Pancreas (tissue), 10 donors: Measurements from ENCODE around the gene HIVEP3. TPM values are rescaled to one million over a fixed set of nuclear protein-coding genes. Genes with fewer than 3 reads are reported as not detected.
A peak's percentile ranks its signal among the peaks of the same experiment; 100 is the strongest.

Experiments
- ATAC-seq, 4 donors: fragments of 200-7000 bp; cut with Tn5 transposase; one replicate each; pipeline versions ENCODE4 v1.8.0 to v1.9.1; 2020; ENCODE audit warnings: mild to moderate bottlenecking in 4 of 4, moderate library complexity in 4 of 4
- DNase-seq, 6 donors: peaks; one replicate each; pipeline ENCODE4 v3.0.0-alpha.2; 2020
- FAIRE-seq: peaks from 2 replicates; lab custom pipeline; 2012; peaks lifted over from hg19 to GRCh38; lab: Jason Lieb, UNC
- H3K27ac ChIP-seq, 4 donors: fragments of 200-600 bp; sonication (generic); 1 replicate in 3 of 4; 2 replicates in 1 of 4; pipeline versions ENCODE4 v1.5.0 to v1.8.0; 2020
- H3K27me3 ChIP-seq, 4 donors: fragments of 200-600 bp; one replicate each; pipeline ENCODE4 v1.8.0; 2021
- H3K36me3 ChIP-seq, 3 donors: fragments of 200-600 bp; sonication (generic) in 1 of 3; one replicate each; pipeline versions ENCODE4 v1.5.0 to v1.8.0; 2020 to 2021
- H3K4me1 ChIP-seq, 3 donors: fragments of 200-600 bp; one replicate each; pipeline ENCODE4 v1.8.0; 2021
- H3K4me3 ChIP-seq, 4 donors: fragments of 200-600 bp; sonication (generic) in 2 of 4; one replicate each; pipeline versions ENCODE4 v1.5.0 to v1.8.0; 2020 to 2021
- H3K9me3 ChIP-seq, 4 donors: fragments of 200-600 bp; one replicate each; pipeline ENCODE4 v1.8.0; 2021
- CTCF ChIP-seq, 4 donors: fragments of 200-600 bp; sonication (generic) in 3 of 4; IDR thresholded peaks; one replicate each; pipeline versions ENCODE4 v1.5.0 to v1.8.0; 2021; ENCODE audit warnings: antibody characterized with exemption in 4 of 4
- WGBS, 2 donors: extraction: QIAGEN DNeasy Blood & Tissue Kit; methylation state at CpG; one replicate each; pipeline ENCODE4 v1.1.7; 2013; 5-methylcytosine and 5-hydroxymethylcytosine counted together
- intact Hi-C, 3 donors: fragments of 100-400 bp; cut with DNase I; formaldehyde crosslinking; loops; one replicate each; pipeline versions ENCODE4 v1.11.1 to v1.14.2; 2022
- polyA plus RNA-seq, 2 donors: library from polyadenylated mRNA; stranded (reverse); fragments of 200-250 nt; gene quantifications; one replicate each; pipeline ENCODE4 v1.2.3, GENCODE V29; 2013
- total RNA-seq, 6 donors: library from RNA; stranded (reverse); fragmentation: NEBNext Ultra II Directional in 4 of 6; extraction: Animal tissue kit (Norgen Biotek cat#: 25700) in 4 of 6; gene quantifications; one replicate each; pipeline versions ENCODE4 v1.2.1 to v1.2.4, GENCODE V29; 2021 to 2023
- donor health status: healthy with polysubstance abuse.
- donor health status: DM: no; HTN: no; CAD: no; lungs with moderate emphysema.
- donor health status: DM: no; HTN: no; CAD: no.
- donor health status: control.
- donor health status: control.
- donor health status: Bipolar disorder and iron deficiency.
- donor health status: DM: yes; HTN: yes; CAD: no.
- donor health status: DM: no; HTN: no; CAD: no.
- donor health status: DM: no; HTN: no; CAD: no.
- donor health status: DM: yes; HTN: yes; CAD: no.

HIVEP3 gene
- total and polyA plus RNA-seq, 8 donors = 2.7 to 5.0 (median 3.1) TPM

- DNase-seq (no peak), ATAC-seq (no peak), FAIRE-seq (no peak)
- Histone ChIP-seq H3K9me3 (no peaks in the 10 kb centered on the region), H3K27ac (no peak overlapping the region), H3K4me1 (no peaks in the 10 kb centered on the region), H3K36me3 (no peaks in the 10 kb centered on the region), H3K27me3 (no peaks in the 10 kb centered on the region), H3K4me3 (no peak overlapping the region)
- 92% methylated on average over 4 of the region's 4 CpGs for WGBS, 2 donors
- TF ChIP-seq CTCF (IDR thresholded peaks at IDR 0.05) = no peak
- intact Hi-C loops = no loop called here
Observed at GRCh38 chr1:41647221-41648135, 271.2 kb downstream of the HIVEP3 start.

GRCh38 chr1:41646186-41646585 is 272.5 kb downstream of the HIVEP3 start:
- no peak for DNase-seq
- no peak for ATAC-seq
- H3K27ac ChIP-seq = no peak overlapping the region
- no peak for FAIRE-seq
- H3K4me3 ChIP-seq = no peak overlapping the region
- no peak for TF ChIP-seq CTCF (IDR thresholded peaks at IDR 0.05)
- 91 to 99% methylated on average over 4 of the region's 4 CpGs for WGBS, 2 donors
- no peaks in the 10 kb centered on the region for H3K4me1 ChIP-seq
- H3K36me3 ChIP-seq = no peaks in the 10 kb centered on the region
- no peaks in the 10 kb centered on the region for H3K9me3 ChIP-seq
- intact Hi-C loops = no loop called here
- no peaks in the 10 kb centered on the region for H3K27me3 ChIP-seq

GRCh38 chr1:41645062-41645461 is 273.7 kb downstream of the HIVEP3 start:
- peak in 1 of 4 donors; percentile 61 for ATAC-seq
- no peak for DNase-seq
- no peak for FAIRE-seq
- TF ChIP-seq CTCF (IDR thresholded peaks at IDR 0.05) = no peak
- H3K36me3 ChIP-seq = no peaks in the 10 kb centered on the region
- H3K27ac ChIP-seq = no peak overlapping the region
- no peaks in the 10 kb centered on the region for H3K27me3 ChIP-seq
- no peaks in the 10 kb centered on the region for H3K4me1 ChIP-seq
- WGBS, 2 donors = 90 to 94% methylated on average over 1 to 2 of the region's 2 CpGs
- H3K9me3 ChIP-seq = no peaks in the 10 kb centered on the region
- no peak overlapping the region for H3K4me3 ChIP-seq
- intact Hi-C loops = no loop called here

GRCh38 chr1:41642922-41643821 is 275.6 kb downstream of the HIVEP3 start:
- WGBS, 2 donors = 91% methylated on average over 13 of the region's 13 CpGs
- no peak for DNase-seq

More at GRCh38 chr1:41642922-41643821, 275.6 kb downstream of the HIVEP3 start:
- Histone ChIP-seq H3K27ac (no peak overlapping the region), H3K4me3 (no peak overlapping the region), H3K9me3 (no peaks in the 10 kb centered on the region), H3K4me1 (no peaks in the 10 kb centered on the region), H3K27me3 (no peaks in the 10 kb centered on the region), H3K36me3 (no peaks in the 10 kb centered on the region)
- ATAC-seq = no peak
- TF ChIP-seq CTCF (IDR thresholded peaks at IDR 0.05) = no peak
- no peak for FAIRE-seq
- intact Hi-C loops = no loop called here
